ENCODE results near the gene NACC2.

The NACC2 gene

DNA sequence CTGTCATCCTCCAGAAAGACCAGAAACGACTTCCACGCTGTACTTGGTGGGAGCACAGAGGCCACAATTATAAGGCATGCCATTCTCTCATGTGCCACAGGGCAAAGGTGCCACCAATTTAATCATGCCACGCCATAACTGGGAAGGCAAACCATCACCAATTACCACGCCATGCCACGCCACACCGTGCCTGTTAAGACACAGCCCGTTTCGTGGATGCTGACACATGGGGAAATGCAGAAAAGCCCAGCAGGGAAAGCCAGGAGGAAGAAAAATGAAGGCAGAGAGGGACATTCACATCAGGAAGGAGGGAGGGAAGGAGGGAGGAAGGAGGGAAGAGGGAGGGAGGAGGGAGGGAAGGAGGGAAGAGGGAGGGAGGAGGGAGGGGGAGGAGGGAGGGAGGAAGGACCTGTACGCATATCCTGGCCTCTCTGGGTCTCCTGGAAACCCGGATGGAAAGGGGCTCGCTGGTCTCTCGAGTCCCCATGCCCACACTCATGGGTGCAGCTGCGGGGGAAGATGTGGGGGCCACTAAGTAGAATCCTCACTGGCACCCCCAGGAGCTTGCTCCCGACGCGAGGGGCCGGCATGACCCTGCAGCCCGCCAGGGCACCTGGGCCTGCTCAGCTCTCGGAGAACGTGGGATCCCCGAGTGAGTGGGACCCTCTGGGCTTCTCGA, 72.2 kb downstream of the NACC2 start:
- Histone ChIP-seq H3K9ac (no peak overlapping the region), H3K4me1 (no peaks in the 10 kb centered on the region), H2AFZ (no peak overlapping the region), H3K27ac (no peak overlapping the region), H3K27me3 (ENCODE audit: control insufficient read depth, insufficient read depth, low read length) (no peaks in the 10 kb centered on the region), H3K9me3 (ENCODE audit: control insufficient read depth, low read length) (no peaks in the 10 kb centered on the region), H3K36me3 (ENCODE audit: control insufficient read depth, insufficient read depth, low read length) (no peaks in the 10 kb centered on the region), H3K4me3 (ENCODE audit: low read depth, low read length) (no peak overlapping the region), H3K4me2 (ENCODE audit: low read length) (no peak overlapping the region), H3K79me2 (peaks cover 5% of the 10 kb centered on the region)
- TF ChIP-seq, protein P1, sequence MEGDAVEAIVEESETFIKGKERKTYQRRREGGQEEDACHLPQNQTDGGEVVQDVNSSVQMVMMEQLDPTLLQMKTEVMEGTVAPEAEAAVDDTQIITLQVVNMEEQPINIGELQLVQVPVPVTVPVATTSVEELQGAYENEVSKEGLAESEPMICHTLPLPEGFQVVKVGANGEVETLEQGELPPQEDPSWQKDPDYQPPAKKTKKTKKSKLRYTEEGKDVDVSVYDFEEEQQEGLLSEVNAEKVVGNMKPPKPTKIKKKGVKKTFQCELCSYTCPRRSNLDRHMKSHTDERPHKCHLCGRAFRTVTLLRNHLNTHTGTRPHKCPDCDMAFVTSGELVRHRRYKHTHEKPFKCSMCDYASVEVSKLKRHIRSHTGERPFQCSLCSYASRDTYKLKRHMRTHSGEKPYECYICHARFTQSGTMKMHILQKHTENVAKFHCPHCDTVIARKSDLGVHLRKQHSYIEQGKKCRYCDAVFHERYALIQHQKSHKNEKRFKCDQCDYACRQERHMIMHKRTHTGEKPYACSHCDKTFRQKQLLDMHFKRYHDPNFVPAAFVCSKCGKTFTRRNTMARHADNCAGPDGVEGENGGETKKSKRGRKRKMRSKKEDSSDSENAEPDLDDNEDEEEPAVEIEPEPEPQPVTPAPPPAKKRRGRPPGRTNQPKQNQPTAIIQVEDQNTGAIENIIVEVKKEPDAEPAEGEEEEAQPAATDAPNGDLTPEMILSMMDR (IDR thresholded peaks at IDR 0.05): no peak

DNA sequence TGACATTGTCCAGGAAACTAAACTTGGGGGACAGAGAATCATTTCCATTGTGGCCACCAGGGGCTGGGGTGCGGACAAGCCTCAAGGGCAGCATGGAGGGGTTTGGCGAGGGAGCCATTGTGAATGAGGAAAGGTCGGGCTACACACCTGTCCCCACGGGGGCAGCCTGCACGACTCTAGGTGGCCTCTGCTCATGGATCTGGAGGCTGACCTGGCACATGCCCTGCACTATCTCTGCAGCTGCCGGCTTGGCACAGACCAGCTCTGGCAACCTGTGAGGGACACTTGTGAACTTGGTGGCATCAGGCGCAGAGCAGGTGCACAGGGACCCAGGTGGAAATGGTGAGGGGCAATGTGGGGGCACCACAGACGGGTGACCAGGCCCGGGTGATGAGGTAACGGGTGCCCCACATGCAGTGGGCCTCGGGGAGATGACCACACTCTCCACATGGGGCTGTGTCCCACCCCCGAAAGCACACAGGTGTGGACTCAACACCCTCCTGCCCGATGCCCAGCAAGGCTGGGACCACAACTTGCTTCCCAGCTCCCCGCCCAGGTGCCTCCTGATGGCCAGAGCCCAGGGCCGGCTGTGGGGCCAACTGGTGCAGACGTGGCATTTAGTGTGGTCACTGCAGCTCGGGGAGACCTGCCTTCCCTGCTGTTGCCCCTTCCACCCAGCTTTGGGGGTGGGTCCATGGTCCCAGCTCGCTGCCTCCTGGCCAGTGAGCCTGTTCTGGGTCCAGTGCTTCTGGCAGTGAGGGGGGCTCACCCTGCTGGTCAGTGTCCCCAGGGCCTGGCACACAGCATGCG, 73.0 kb downstream of the NACC2 start:
- no peaks in the 10 kb centered on the region for H3K4me1 ChIP-seq
- no peak overlapping the region for H3K27ac ChIP-seq
- H3K4me3 ChIP-seq (ENCODE audit: low read depth, low read length): no peak overlapping the region
- H2AFZ ChIP-seq: no peak overlapping the region
- H3K79me2 ChIP-seq: peaks cover 5% of the 10 kb centered on the region
- H3K9me3 ChIP-seq (ENCODE audit: control insufficient read depth, low read length): no peaks in the 10 kb centered on the region
- TF ChIP-seq, protein P1 (IDR thresholded peaks at IDR 0.05): no peak
- H3K27me3 ChIP-seq (ENCODE audit: control insufficient read depth, insufficient read depth, low read length): no peaks in the 10 kb centered on the region
- H3K9ac ChIP-seq: no peak overlapping the region
- no peaks in the 10 kb centered on the region for H3K36me3 ChIP-seq (ENCODE audit: control insufficient read depth, insufficient read depth, low read length)
- no peak overlapping the region for H3K4me2 ChIP-seq (ENCODE audit: low read length)

DNA sequence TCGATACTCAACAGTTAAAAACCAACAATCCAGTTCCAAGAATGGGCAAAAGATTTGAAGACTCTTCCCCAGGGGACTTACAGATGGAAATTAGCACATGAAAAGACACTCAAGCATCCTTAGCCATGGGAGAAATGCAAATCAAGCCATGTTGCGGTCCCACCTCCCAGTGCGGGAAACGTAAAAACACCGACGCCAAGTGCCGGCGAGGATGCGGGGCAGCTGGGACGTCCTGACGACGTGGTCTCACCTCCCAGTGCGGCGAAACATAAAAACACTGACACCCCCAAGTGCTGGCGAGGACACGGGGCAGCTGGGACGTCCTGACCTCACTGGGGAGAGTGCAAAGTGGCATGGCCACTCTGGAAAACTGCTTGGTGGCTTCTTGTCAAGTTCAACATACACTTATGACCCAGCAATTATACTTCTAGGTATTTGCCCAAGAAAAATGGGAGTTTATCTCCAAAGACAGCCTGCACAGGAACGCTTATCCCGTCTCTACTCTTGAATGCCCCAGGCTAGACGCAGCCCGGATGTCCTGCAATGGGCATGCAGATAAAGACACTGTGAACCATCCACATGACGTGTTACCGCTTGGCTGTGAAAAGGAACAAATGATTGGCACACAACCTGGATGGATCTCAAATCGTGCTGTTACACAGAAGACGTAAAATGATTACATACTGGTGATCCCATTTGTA, 73.8 kb downstream of the NACC2 start:
- TF ChIP-seq, protein P1 (IDR thresholded peaks at IDR 0.05): no peak
- no peaks in the 10 kb centered on the region for H3K4me1 ChIP-seq
- no peaks in the 10 kb centered on the region for H3K36me3 ChIP-seq (ENCODE audit: control insufficient read depth, insufficient read depth, low read length)

DNA sequence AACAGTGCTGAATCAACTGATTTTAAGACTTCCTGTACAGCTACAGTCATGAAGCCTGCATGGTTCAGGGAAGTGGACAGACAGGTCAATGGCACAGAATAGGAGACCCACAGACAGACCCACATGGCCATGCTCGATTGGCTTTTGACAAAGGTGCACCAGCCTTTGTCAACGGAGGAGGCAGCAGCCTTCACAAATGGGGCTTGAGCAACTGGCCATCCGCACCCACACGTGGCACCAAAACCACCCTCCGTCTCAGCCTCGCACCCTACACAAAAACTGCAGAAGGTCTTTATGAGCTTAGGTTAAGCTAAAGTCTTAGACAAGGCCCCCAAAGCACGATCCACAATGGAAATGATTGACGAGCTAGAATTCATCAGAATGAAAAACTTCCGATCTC, 74.4 kb downstream of the NACC2 start:
- Histone ChIP-seq H3K9me3 (ENCODE audit: control insufficient read depth, low read length) (no peaks in the 10 kb centered on the region), H3K27ac (no peak overlapping the region), H3K4me1 (no peaks in the 10 kb centered on the region), H3K79me2 (peaks cover 5% of the 10 kb centered on the region), H3K4me2 (ENCODE audit: low read length) (no peak overlapping the region), H3K4me3 (ENCODE audit: low read depth, low read length) (no peak overlapping the region), H3K36me3 (ENCODE audit: control insufficient read depth, insufficient read depth, low read length) (no peaks in the 10 kb centered on the region), H3K27me3 (ENCODE audit: control insufficient read depth, insufficient read depth, low read length) (no peaks in the 10 kb centered on the region), H2AFZ (no peak overlapping the region), H3K9ac (no peak overlapping the region)
- TF ChIP-seq, protein P1 (IDR thresholded peaks at IDR 0.05): no peak

More for the DNA sequence above, 73.8 kb downstream of the NACC2 start:
- peaks cover 5% of the 10 kb centered on the region for H3K79me2 ChIP-seq
- no peak overlapping the region for H3K4me2 ChIP-seq (ENCODE audit: low read length)
- H3K9ac ChIP-seq: no peak overlapping the region
- no peaks in the 10 kb centered on the region for H3K27me3 ChIP-seq (ENCODE audit: control insufficient read depth, insufficient read depth, low read length)
- H3K27ac ChIP-seq: no peak overlapping the region
- H2AFZ ChIP-seq: no peak overlapping the region
- no peak overlapping the region for H3K4me3 ChIP-seq (ENCODE audit: low read depth, low read length)
- H3K9me3 ChIP-seq (ENCODE audit: control insufficient read depth, low read length): no peaks in the 10 kb centered on the region

Data from parathyroid adenoma (tissue), 2 donors.